Right renal cortex interstitium (tissue), 3 donors: Measurements from ENCODE around the gene AP1G2. TPM values are rescaled to one million over a fixed set of nuclear protein-coding genes. Genes with fewer than 3 reads are reported as not detected.
"Not testable (repeated sequence)": the region's sequence is repeated elsewhere in the genome, so short reads cannot be mapped to it uniquely, and the experiment has no call there.

Experiments used
- DNase-seq, 3 donors: peaks; one replicate each; pipeline ENCODE4 v3.0.0-alpha.2; 2013; ENCODE audit warnings: low read depth in 3 of 3, low spot score in 2 of 3
- polyA plus RNA-seq, 3 donors: library from polyadenylated mRNA; unstranded; fragments of 120-200 nt; gene quantifications; one replicate each; pipeline ENCODE4 v1.2.1, GENCODE V29; 2013; ENCODE audit not compliant: insufficient read length in 3 of 3

Gene AP1G2
- 10 to 100 TPM; 57.6 to 67.8 (median 60.9) TPM for polyA plus RNA-seq

- no peak for DNase-seq
Measured at GRCh38 chr14:23567186-23568020, at the start of gene AP1G2. AP1G2 (minus strand) TSS chr14:23567791; CDS start chr14:23567314, 477 bp downstream.

GRCh38 chr14:23615856-23616255, 48.3 kb upstream of the AP1G2 start:
- DNase-seq = no peak

GRCh38 chr14:23614395-23614828, 46.8 kb upstream of the AP1G2 start:
- DNase-seq = no peak

- no peak for DNase-seq
Measured at GRCh38 chr14:23613242-23614070, 45.9 kb upstream of the AP1G2 start.

GRCh38 chr14:23612802-23613201, 45.2 kb upstream of the AP1G2 start:
- no peak for DNase-seq

- DNase-seq = no peak
Measured at GRCh38 chr14:23612354-23612732, 44.8 kb upstream of the AP1G2 start.

GRCh38 chr14:23610815-23611289, 43.3 kb upstream of the AP1G2 start:
- no peak for DNase-seq

GRCh38 chr14:23610090-23610814, 42.7 kb upstream of the AP1G2 start:
- DNase-seq = no peak

- not testable (repeated sequence) for DNase-seq
Measured at GRCh38 chr14:23609411-23610089, 42.0 kb upstream of the AP1G2 start.

GRCh38 chr14:23609001-23609400, 41.4 kb upstream of the AP1G2 start:
- no peak for DNase-seq

- no peak for DNase-seq
Measured at GRCh38 chr14:23608454-23608853, 40.9 kb upstream of the AP1G2 start.

- no peak for DNase-seq
Measured at GRCh38 chr14:23605931-23606585, 38.5 kb upstream of the AP1G2 start.

- DNase-seq = no peak
Measured at GRCh38 chr14:23604675-23605170, 37.1 kb upstream of the AP1G2 start.

- DNase-seq = no peak
Measured at GRCh38 chr14:23604148-23604547, 36.6 kb upstream of the AP1G2 start.

- no peak for DNase-seq
Measured at GRCh38 chr14:23603103-23603502, 35.5 kb upstream of the AP1G2 start.

GRCh38 chr14:23602181-23603095, 34.8 kb upstream of the AP1G2 start:
- DNase-seq = no peak

- no peak for DNase-seq
Measured at GRCh38 chr14:23601845-23602180, 34.2 kb upstream of the AP1G2 start.

GRCh38 chr14:23601424-23601823, 33.8 kb upstream of the AP1G2 start:
- no peak for DNase-seq

GRCh38 chr14:23600806-23601205, 33.2 kb upstream of the AP1G2 start:
- no peak for DNase-seq
